Stomach (tissue), 9 donors: Measurements from ENCODE around the gene SARDH. TPM values are rescaled to one million over a fixed set of nuclear protein-coding genes. Genes with fewer than 3 reads are reported as not detected.

ENCODE experiments used
- DNase-seq, 2 donors: peaks; one replicate each; pipeline versions ENCODE4 v3.0.0 to v3.0.0-alpha.2; 2013 to 2019
- H3K27ac ChIP-seq, 5 donors: fragments of 200-600 bp in 4 of 5; sonication (generic) in 4 of 5; one replicate each; pipeline ENCODE4 v1.5.1; 2013 to 2019; ENCODE audit warnings: mild to moderate bottlenecking in 1 of 5, moderate library complexity in 1 of 5
- H3K27me3 ChIP-seq, 3 donors: fragments of 200-600 bp; sonication (generic); one replicate each; pipeline ENCODE4 v1.5.1; 2017 to 2019; ENCODE audit warnings: mixed run types in 1 of 3
- H3K36me3 ChIP-seq, 4 donors: fragments of 200-600 bp; sonication (generic); 1 replicate in 3 of 4; 2 replicates in 1 of 4; pipeline ENCODE4 v1.5.1; 2016 to 2019
- H3K4me1 ChIP-seq, 4 donors: fragments of 200-600 bp; sonication (generic); one replicate each; pipeline ENCODE4 v1.5.1; 2016 to 2019
- H3K4me3 ChIP-seq, 4 donors: fragments of 200-600 bp; sonication (generic) in 3 of 4; one replicate each; pipeline ENCODE4 v1.5.1; 2016 to 2019; ENCODE audit warnings: mild to moderate bottlenecking in 1 of 4
- H3K9me3 ChIP-seq, 4 donors: fragments of 200-600 bp; sonication (generic); one replicate each; pipeline ENCODE4 v1.5.1; 2016 to 2019
- EP300 ChIP-seq: sonication (generic); formaldehyde crosslinking; IDR thresholded peaks from one replicate; pipeline ENCODE4 v1.6.1; 2017; ENCODE audit warnings: antibody characterized with exemption
- POLR2A ChIP-seq, 4 donors: fragments of 450-650 bp; IDR thresholded peaks; one replicate each; pipeline ENCODE4 v1.6.1; 2016; ENCODE audit warnings: antibody characterized with exemption in 4 of 4, control low read depth in 2 of 4, mild to moderate bottlenecking in 1 of 4, moderate library complexity in 1 of 4
- POLR2AphosphoS5 ChIP-seq, 3 donors: sonication (generic); formaldehyde crosslinking; IDR thresholded peaks; one replicate each; pipeline ENCODE4 v1.6.1; 2016; ENCODE audit warnings: antibody characterized with exemption in 3 of 3
- WGBS, 5 donors: extraction: QIAGEN DNeasy Blood & Tissue Kit in 3 of 5; methylation state at CpG; one replicate each; pipeline versions ENCODE4 v1.1.5 to v1.1.7; 2013 to 2018; 5-methylcytosine and 5-hydroxymethylcytosine counted together
- intact Hi-C: fragments of 100-400 bp; cut with DNase I; formaldehyde crosslinking; loops from one replicate; pipeline ENCODE4 v1.15.1; 2023; ENCODE audit warnings: low total_unique reads
- polyA plus RNA-seq, 3 donors: library from polyadenylated mRNA; stranded (reverse); fragments of 200-250 nt; gene quantifications; one replicate each; pipeline ENCODE4 v1.2.3, GENCODE V29; 2013
- total RNA-seq, 5 donors: library from RNA; depleted of rRNA; stranded (reverse); fragments of >200 nt; gene quantifications; one replicate each; pipeline versions ENCODE4 v1.1.0 to v1.2.3, GENCODE V29; 2014 to 2016
- TF ChIP-seq, protein P1 (sequence below), 7 experiments: fragments of 450-650 bp in 4 of 7; fragments of 200-600 bp in 3 of 7; sonication (generic) in 3 of 7; IDR thresholded peaks; one replicate each; pipeline ENCODE4 v1.5.1; 2016 to 2019; ENCODE audit warnings: antibody characterized with exemption in 7 of 7, control low read depth in 2 of 7, mild to moderate bottlenecking in 1 of 7
- donor health status: healthy with polysubstance abuse.
- donor health status: Bipolar disorder and iron deficiency.
- donor health status: healthy.

SARDH gene
- total and polyA plus RNA-seq, 8 donors: 0.76 to 15.2 (median 2.6) TPM; not detected in 1

DNA sequence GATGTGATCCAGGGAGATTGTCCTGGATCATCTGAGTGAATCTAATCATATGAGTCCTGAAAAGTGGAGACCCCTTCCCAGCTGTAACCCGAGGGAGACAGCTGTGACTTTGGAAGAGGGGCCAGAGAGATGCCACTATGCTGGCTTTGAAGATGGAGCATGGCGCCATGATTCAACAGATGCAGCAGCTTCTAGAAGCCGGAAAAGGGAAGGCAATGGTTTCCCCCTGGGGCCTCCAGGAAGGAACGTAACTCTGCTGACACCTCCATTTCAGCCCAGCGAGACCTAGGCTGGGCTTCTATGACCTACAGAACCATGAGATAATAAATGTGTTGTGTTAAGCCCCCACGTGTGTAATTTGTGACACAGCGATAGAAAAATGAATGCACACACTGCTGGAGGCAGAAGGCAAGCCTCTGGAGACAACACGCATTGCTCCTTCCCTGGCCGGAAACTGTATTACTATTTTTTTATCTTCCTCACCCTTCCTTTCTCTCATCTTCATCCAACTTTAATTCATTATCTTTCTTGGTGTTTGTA lies 16.6 kb upstream of the SARDH start:
- no peak for DNase-seq

DNA sequence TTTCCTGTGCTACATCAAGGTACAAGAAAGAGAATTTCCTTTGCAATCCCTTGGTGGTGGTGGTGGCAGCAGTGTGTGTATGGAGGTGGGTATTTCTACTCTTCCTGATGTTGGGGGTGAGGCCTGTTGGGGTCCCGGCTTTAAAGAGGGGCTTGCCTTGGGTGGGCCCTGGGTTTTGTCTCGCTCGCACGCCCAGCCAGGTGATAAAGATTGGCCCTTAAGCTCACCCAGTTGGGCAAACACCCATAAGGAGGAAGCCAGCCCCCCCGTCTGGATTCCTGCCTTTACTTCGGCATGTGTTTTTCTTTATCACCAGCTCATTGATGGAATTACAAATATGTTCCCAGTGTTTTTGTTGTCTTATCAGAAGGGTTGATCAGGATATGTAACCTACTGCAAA lies 16.0 kb upstream of the SARDH start:
- Histone ChIP-seq H3K4me1 (no peaks in the 10 kb centered on the region), H3K27me3 (peaks cover 0 to 27% (median 0%) of the 10 kb centered on the region in 3 donors), H3K9me3 (no peaks in the 10 kb centered on the region), H3K4me3 (no peak overlapping the region), H3K27ac (no peak overlapping the region), H3K36me3 (no peaks in the 10 kb centered on the region)
- TF ChIP-seq POLR2AphosphoS5 (IDR thresholded peaks at IDR 0.05) (no peak), EP300 (no peak), POLR2A (IDR thresholded peaks at IDR 0.05) (no peak)
- TF ChIP-seq, protein P1, sequence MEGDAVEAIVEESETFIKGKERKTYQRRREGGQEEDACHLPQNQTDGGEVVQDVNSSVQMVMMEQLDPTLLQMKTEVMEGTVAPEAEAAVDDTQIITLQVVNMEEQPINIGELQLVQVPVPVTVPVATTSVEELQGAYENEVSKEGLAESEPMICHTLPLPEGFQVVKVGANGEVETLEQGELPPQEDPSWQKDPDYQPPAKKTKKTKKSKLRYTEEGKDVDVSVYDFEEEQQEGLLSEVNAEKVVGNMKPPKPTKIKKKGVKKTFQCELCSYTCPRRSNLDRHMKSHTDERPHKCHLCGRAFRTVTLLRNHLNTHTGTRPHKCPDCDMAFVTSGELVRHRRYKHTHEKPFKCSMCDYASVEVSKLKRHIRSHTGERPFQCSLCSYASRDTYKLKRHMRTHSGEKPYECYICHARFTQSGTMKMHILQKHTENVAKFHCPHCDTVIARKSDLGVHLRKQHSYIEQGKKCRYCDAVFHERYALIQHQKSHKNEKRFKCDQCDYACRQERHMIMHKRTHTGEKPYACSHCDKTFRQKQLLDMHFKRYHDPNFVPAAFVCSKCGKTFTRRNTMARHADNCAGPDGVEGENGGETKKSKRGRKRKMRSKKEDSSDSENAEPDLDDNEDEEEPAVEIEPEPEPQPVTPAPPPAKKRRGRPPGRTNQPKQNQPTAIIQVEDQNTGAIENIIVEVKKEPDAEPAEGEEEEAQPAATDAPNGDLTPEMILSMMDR (IDR thresholded peaks at IDR 0.05): no peak
- no peak for DNase-seq
- 34 to 72% (median 62%) methylated on average over 3 to 6 of the region's 6 CpGs for WGBS, 5 donors
- intact Hi-C loops: no loop called here

More for the DNA sequence above, 16.6 kb upstream of the SARDH start:
- 49 to 71% (median 68%) methylated on average over 9 of the region's 9 CpGs for WGBS, 5 donors
- H3K4me3 ChIP-seq: no peak overlapping the region
- intact Hi-C loops: no loop called here
- no peaks in the 10 kb centered on the region for H3K4me1 ChIP-seq
- no peak overlapping the region for H3K27ac ChIP-seq
- TF ChIP-seq POLR2A (IDR thresholded peaks at IDR 0.05): no peak
- TF ChIP-seq POLR2AphosphoS5 (IDR thresholded peaks at IDR 0.05): no peak
- TF ChIP-seq, protein P1 (IDR thresholded peaks at IDR 0.05): no peak
- no peak for TF ChIP-seq EP300
- peaks cover 0 to 27% (median 0%) of the 10 kb centered on the region in 3 donors for H3K27me3 ChIP-seq
- H3K9me3 ChIP-seq: no peaks in the 10 kb centered on the region
- H3K36me3 ChIP-seq: no peaks in the 10 kb centered on the region

DNA sequence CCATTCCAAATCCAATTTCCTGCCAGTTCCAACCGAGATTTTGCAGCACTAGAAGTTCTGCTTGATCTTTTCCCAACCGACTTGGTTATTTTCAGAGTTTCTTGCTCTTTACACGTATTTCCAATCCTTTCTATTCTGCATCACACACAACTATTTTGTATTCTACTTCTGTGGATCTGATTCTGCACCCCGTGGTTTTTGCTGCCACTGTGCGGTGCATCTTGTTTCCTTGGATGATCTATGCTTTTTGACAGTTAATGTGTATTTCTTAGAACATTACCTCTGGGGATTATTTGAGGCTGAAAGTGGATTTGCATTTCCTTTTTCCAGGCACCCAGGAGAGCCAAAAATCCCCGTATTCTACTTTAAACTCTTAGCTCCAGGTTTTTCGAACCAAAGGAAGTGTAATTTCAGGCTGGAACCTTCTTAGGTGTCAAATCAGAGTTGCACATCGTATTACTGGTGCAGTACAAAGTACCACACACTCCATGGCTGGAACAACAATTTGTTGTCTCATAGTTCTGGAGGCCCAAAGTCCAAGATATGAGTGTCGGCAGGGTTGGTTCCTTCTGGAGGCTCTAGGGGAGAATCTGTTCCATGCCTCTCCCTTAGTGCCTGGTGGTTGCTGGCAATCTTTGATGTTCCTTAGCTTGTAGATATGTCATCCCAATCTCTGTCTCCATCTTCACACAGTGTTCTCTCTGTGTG lies 14.7 kb upstream of the SARDH start:
- Histone ChIP-seq H3K4me1 (no peaks in the 10 kb centered on the region), H3K36me3 (no peaks in the 10 kb centered on the region), H3K4me3 (no peak overlapping the region), H3K27me3 (peaks cover 0 to 27% (median 0%) of the 10 kb centered on the region in 3 donors), H3K9me3 (no peaks in the 10 kb centered on the region), H3K27ac (no peak overlapping the region)
- intact Hi-C loops: no loop called here
- no peak for DNase-seq
- TF ChIP-seq POLR2A (IDR thresholded peaks at IDR 0.05): no peak
- TF ChIP-seq EP300: no peak
- WGBS, 5 donors: 65 to 82% (median 76%) methylated on average over 8 to 9 of the region's 9 CpGs

DNA sequence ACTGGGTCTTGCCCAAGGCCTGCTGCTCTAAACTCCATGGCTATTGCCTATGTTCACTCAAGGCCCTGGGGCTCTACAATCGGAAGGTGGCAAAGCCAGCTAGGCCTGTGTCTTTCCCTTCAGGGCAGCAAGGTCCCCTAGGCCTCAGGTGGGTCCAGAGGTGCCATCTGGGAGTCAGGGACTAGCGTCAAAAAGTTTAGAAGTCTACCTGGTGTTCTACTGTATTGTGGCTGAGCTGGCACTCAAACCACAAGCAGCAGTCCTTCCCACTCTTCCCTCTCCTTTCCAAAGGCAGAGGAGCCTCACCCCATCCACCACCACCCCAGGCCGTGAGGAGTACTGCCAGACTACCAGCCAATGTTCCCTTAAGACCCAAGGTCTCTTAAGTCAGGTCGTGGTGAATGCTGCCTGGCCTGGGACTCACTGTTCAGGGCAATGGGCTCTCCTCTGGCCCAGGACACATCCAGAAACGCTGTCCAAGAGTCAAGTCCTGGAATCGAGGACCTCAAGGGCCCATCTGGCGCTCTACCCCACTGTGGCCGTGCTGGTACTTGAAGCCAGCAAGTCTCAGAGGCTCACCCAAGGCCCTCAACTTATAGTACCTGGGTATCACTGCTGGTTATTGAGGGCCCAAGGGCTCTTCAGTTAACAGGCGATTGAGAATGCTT lies 13.0 kb upstream of the SARDH start:
- intact Hi-C loops: no loop called here
- Histone ChIP-seq H3K36me3 (no peaks in the 10 kb centered on the region), H3K27me3 (peaks cover 0 to 27% (median 0%) of the 10 kb centered on the region in 3 donors), H3K4me1 (no peaks in the 10 kb centered on the region), H3K9me3 (no peaks in the 10 kb centered on the region), H3K4me3 (no peak overlapping the region), H3K27ac (no peak overlapping the region)
- 78 to 92% (median 87%) methylated on average over 8 to 9 of the region's 9 CpGs for WGBS, 5 donors
- DNase-seq: peak in 1 of 2 donors; percentile 15
- TF ChIP-seq, protein P1 (IDR thresholded peaks at IDR 0.05): no peak
- TF ChIP-seq POLR2A (IDR thresholded peaks at IDR 0.05) (no peak), EP300 (no peak), POLR2AphosphoS5 (IDR thresholded peaks at IDR 0.05) (no peak)
